GM12878 (cell line): ENCODE measurements around the gene RSPO4. TPM values are rescaled to one million over a fixed set of nuclear protein-coding genes. Genes with fewer than 3 reads are reported as not detected.

ENCODE experiments used
- ATAC-seq: fragments of 200-7000 bp; cut with Tn5 transposase; 3 replicates; pipeline ENCODE4 v1.9.1; 2020; ENCODE audit warnings: mild to moderate bottlenecking, moderate library complexity
- BruUV-seq: library from RNA; stranded (reverse); fragments of 400-500 nt; replicated peaks from 2 replicates; lab custom pipeline; 2021; lab: Mats Ljungman, UMichigan
- CTCF ChIA-PET: fragments of 300-600 bp; sonication (Branson Sonifier 250); formaldehyde crosslinking; extraction: SDS; loops from one replicate; lab custom pipeline; 2021; ENCODE audit warnings: inconsistent platforms; lab: Yijun Ruan, JAX
- POLR2A ChIA-PET: fragments of 350-600 bp; formaldehyde crosslinking; extraction: SDS; loops from one replicate; lab custom pipeline; 2021; ENCODE audit warnings: inconsistent platforms; lab: Charles Lee
- RAD21 ChIA-PET: fragments of 300-600 bp; sonication (Branson Sonifier 250); formaldehyde crosslinking; loops from one replicate; lab custom pipeline; 2023; ENCODE audit warnings: antibody characterized with exemption; ENCODE audit not compliant: unreplicated experiment; lab: Charles Lee
- SMC1A ChIA-PET: fragments of 300-600 bp; sonication (Branson Sonifier 250); formaldehyde crosslinking; loops from one replicate; lab custom pipeline; 2023; ENCODE audit not compliant: unreplicated experiment, uncharacterized antibody; lab: Charles Lee
- DNase-seq: peaks from one replicate; pipeline ENCODE4 v3.0.0-alpha.2; 2011; ENCODE audit warnings: low read depth, low spot score
- FAIRE-seq: peaks from 3 replicates; lab custom pipeline; 2011; peaks lifted over from hg19 to GRCh38; lab: Jason Lieb, UNC
- H2AFZ ChIP-seq: 2 replicates; pipeline ENCODE4 v1.6.0; 2011; ENCODE audit warnings: low read depth, low read length, control low read depth; ENCODE audit not compliant: control insufficient read depth
- H3K27ac ChIP-seq: 2 replicates; pipeline ENCODE4 v1.5.1; 2011; ENCODE audit warnings: control low read depth; ENCODE audit not compliant: control insufficient read depth, insufficient read depth
- H3K27me3 ChIP-seq, 2 experiments: replicated peaks in 1 of 2; 2 replicates each; pipeline versions ENCODE4 v1.6.0 to v1.6.1; 2011; ENCODE audit warnings: low read length in 1 of 2; ENCODE audit not compliant: control insufficient read depth in 2 of 2, insufficient read depth in 2 of 2
- H3K36me3 ChIP-seq, 2 experiments: 2 replicates each; pipeline ENCODE4 v1.5.1; 2011; ENCODE audit warnings: low read length in 1 of 2; ENCODE audit not compliant: control insufficient read depth in 2 of 2, insufficient read depth in 2 of 2
- H3K4me1 ChIP-seq: 2 replicates; pipeline ENCODE4 v1.6.1; 2011; ENCODE audit warnings: mild to moderate bottlenecking, low read length, moderate library complexity, mixed read lengths; ENCODE audit not compliant: control insufficient read depth, insufficient read depth
- H3K4me2 ChIP-seq: 2 replicates; pipeline ENCODE4 v1.6.0; 2011; ENCODE audit warnings: control low read depth; ENCODE audit not compliant: control insufficient read depth, insufficient read depth
- H3K4me3 ChIP-seq: fragments of 200-600 bp; sonication (generic); 2 replicates; pipeline ENCODE4 v1.5.1; 2016
- H3K79me2 ChIP-seq: 2 replicates; pipeline ENCODE4 v1.6.0; 2011; ENCODE audit warnings: low read length; ENCODE audit not compliant: control insufficient read depth, insufficient read depth
- H3K9ac ChIP-seq: 2 replicates; pipeline ENCODE4 v1.8.0; 2011; ENCODE audit warnings: low read length, control low read depth, mixed read lengths; ENCODE audit not compliant: control insufficient read depth, insufficient read depth
- H3K9me3 ChIP-seq: replicated peaks from 3 replicates; pipeline ENCODE4 v1.5.1; 2011; ENCODE audit warnings: mild to moderate bottlenecking, low read length; ENCODE audit not compliant: control insufficient read depth, insufficient read depth
- H4K20me1 ChIP-seq: 2 replicates; pipeline ENCODE4 v1.6.0; 2011; ENCODE audit not compliant: control insufficient read depth, insufficient read depth
- BCL11A ChIP-seq: IDR thresholded peaks from 2 replicates; pipeline ENCODE4 v1.6.1; 2011; ENCODE audit warnings: low read depth, low read length
- LARP7 ChIP-seq: fragments of 450-650 bp; IDR thresholded peaks from 2 replicates; pipeline ENCODE4 v1.6.1; 2017; ENCODE audit warnings: mild to moderate bottlenecking
- RUNX3 ChIP-seq: IDR thresholded peaks from 2 replicates; pipeline ENCODE4 v1.6.1; 2012; ENCODE audit warnings: low read length, inconsistent platforms
- SREBF1 ChIP-seq: IDR thresholded peaks from 2 replicates; pipeline ENCODE4 v1.6.1; 2012; ENCODE audit warnings: mild to moderate bottlenecking, low read length
- WGBS: methylation state at CpG from one replicate; pipeline ENCODE4 v1.1.6; 2016; ENCODE audit warnings: low lambda C conversion rate; ENCODE audit not compliant: insufficient replicate concordance, insufficient coverage; ENCODE audit errors: missing lambda C conversion rate; 5-methylcytosine and 5-hydroxymethylcytosine counted together
- in situ Hi-C: fragments of 300-500 bp; cut with MboI; formaldehyde crosslinking; loops from 9 replicates; pipeline ENCODE4 v1.14.3; 2018; ENCODE audit warnings: mixed read lengths
- intact Hi-C: fragments of 100-400 bp; cut with micrococcal nuclease; formaldehyde crosslinking; loops from one replicate; pipeline ENCODE4 v1.14.2; 2022; ENCODE audit not compliant: unreplicated experiment
- polyA plus RNA-seq, 11 experiments: library from polyadenylated mRNA; depleted of rRNA in 4 of 11; unstranded in 6 of 11; stranded (reverse) in 5 of 11; fragments of >200 nt; fragmentation: Nextera tagmentation in 4 of 11; fragmentation: Illumina TruSeq in 1 of 11; extraction: Ambion mirVana in 4 of 11; extraction: Trizol in 1 of 11; gene quantifications; 1 replicate in 1 of 11; 2 replicates in 10 of 11; pipeline versions ENCODE4 v1.2.1 to v1.2.3, GENCODE V29; 2011 to 2016; ENCODE audit warnings: inconsistent platforms in 2 of 11, missing spikeins in 2 of 11, low read depth in 1 of 11
- total RNA-seq, 4 experiments: library from RNA; depleted of rRNA in 3 of 4; stranded (reverse); fragments of >200 nt in 3 of 4; fragmentation: Illumina TruSeq in 1 of 4; extraction: Trizol in 1 of 4; gene quantifications; 2 replicates each; pipeline versions ENCODE4 v1.2.1 to v1.2.3, GENCODE V29; 2013 to 2021
- TF ChIP-seq, protein P1 (sequence below): IDR thresholded peaks from 2 replicates; pipeline ENCODE4 v1.6.1; 2011; ENCODE audit warnings: low read depth, mild to moderate bottlenecking, low read length, moderate library complexity, borderline replicate concordance; ENCODE audit errors: extremely low read depth
- TF ChIP-seq, protein P2 (sequence below): IDR thresholded peaks from 2 replicates; pipeline ENCODE4 v1.6.1; 2011; ENCODE audit warnings: borderline replicate concordance, low read depth, mild to moderate bottlenecking, moderate library complexity, low read length; ENCODE audit not compliant: insufficient read depth, poor library complexity, severe bottlenecking
- TF ChIP-seq, protein P3 (sequence below): fragments of 450-650 bp; IDR thresholded peaks from 2 replicates; pipeline ENCODE4 v1.6.1; 2014; ENCODE audit warnings: mild to moderate bottlenecking
- TF ChIP-seq, protein P4 (sequence below): fragments of 450-650 bp; IDR thresholded peaks from 2 replicates; pipeline ENCODE4 v1.6.1; 2017; ENCODE audit warnings: mild to moderate bottlenecking, moderate library complexity

The RSPO4 gene
- total and polyA plus RNA-seq, 10 of the 15 experiments (the other 5 are each of a cell fraction or from before 2014, with no cell fraction given) = 0.06 TPM; not detected in 9

DNA sequence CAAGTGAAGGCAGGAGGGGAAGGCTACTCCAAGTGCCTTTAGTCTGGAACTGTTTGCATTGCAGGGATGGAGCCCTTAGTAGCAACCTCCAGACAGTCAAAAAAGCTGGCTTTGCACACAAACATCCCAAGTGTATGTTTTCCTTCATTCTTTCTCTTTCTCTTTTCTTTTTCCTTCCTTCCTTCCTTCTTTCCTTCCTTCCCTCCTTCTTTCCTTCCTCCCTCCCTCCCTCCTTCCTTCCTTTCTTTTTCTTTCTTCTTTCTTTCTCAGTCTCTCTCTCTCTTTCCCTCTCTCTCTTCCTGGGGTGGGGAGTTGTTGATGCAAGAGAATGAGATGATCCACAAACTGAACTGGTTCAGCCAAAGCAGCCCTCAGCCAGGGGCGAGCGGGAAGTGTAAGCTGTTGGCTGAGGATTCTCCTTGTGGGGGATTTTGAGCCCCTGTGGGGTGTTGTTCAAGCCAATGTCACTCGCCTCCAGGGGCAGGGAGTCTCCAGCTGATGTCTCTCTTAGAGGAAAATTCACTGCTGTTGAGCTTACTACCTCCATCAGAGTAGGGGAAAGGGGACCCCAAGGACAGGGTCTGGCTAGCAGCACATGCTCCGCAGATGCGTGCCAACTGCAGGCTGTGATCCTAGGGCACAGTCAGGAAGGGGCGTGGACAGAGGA is 11.7 kb downstream of the RSPO4 start (continued):
- TF ChIP-seq, protein P1, sequence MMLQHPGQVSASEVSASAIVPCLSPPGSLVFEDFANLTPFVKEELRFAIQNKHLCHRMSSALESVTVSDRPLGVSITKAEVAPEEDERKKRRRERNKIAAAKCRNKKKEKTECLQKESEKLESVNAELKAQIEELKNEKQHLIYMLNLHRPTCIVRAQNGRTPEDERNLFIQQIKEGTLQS = no peak
- no peak for TF ChIP-seq RUNX3
- TF ChIP-seq, protein P2, sequence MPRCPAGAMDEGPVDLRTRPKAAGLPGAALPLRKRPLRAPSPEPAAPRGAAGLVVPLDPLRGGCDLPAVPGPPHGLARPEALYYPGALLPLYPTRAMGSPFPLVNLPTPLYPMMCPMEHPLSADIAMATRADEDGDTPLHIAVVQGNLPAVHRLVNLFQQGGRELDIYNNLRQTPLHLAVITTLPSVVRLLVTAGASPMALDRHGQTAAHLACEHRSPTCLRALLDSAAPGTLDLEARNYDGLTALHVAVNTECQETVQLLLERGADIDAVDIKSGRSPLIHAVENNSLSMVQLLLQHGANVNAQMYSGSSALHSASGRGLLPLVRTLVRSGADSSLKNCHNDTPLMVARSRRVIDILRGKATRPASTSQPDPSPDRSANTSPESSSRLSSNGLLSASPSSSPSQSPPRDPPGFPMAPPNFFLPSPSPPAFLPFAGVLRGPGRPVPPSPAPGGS = no peak
- TF ChIP-seq, protein P3, sequence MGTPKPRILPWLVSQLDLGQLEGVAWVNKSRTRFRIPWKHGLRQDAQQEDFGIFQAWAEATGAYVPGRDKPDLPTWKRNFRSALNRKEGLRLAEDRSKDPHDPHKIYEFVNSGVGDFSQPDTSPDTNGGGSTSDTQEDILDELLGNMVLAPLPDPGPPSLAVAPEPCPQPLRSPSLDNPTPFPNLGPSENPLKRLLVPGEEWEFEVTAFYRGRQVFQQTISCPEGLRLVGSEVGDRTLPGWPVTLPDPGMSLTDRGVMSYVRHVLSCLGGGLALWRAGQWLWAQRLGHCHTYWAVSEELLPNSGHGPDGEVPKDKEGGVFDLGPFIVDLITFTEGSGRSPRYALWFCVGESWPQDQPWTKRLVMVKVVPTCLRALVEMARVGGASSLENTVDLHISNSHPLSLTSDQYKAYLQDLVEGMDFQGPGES = no peak

DNA sequence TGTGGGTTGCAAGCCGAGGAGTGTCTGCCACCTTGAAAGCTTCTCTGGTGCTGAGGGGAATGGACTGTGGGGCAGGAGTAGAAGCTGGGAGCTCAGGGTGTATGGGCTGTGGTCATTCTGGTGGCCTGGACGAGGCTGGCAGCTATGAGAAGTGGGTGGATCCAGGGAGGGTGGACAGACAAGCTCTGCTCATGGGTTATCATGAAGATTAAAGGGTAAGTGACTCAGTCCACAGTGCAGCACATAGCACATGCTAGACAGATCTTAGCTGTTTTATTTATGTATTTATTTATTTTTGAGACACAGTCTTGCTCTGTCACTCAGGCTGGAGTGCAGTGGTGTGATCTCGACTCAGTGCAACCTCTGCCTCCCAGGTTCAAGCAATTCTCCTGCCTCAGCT is 13.8 kb downstream of the RSPO4 start:
- ChIA-PET CTCF (no interaction called here), SMC1A (no interaction called here), POLR2A (no interaction called here), RAD21 (no interaction called here)
- no peak for DNase-seq
- H3K27ac ChIP-seq = no peak overlapping the region
- BruUV-seq = no TSS peak
- intact Hi-C loops (no loop called here), in situ Hi-C loops (no loop called here)
- H3K27me3 ChIP-seq = peaks cover 1 to 10% of the 10 kb centered on the region in 2 experiments; a peak in 3 of 4 replicates
- no peak overlapping the region for H3K9ac ChIP-seq
- TF ChIP-seq, protein P4, sequence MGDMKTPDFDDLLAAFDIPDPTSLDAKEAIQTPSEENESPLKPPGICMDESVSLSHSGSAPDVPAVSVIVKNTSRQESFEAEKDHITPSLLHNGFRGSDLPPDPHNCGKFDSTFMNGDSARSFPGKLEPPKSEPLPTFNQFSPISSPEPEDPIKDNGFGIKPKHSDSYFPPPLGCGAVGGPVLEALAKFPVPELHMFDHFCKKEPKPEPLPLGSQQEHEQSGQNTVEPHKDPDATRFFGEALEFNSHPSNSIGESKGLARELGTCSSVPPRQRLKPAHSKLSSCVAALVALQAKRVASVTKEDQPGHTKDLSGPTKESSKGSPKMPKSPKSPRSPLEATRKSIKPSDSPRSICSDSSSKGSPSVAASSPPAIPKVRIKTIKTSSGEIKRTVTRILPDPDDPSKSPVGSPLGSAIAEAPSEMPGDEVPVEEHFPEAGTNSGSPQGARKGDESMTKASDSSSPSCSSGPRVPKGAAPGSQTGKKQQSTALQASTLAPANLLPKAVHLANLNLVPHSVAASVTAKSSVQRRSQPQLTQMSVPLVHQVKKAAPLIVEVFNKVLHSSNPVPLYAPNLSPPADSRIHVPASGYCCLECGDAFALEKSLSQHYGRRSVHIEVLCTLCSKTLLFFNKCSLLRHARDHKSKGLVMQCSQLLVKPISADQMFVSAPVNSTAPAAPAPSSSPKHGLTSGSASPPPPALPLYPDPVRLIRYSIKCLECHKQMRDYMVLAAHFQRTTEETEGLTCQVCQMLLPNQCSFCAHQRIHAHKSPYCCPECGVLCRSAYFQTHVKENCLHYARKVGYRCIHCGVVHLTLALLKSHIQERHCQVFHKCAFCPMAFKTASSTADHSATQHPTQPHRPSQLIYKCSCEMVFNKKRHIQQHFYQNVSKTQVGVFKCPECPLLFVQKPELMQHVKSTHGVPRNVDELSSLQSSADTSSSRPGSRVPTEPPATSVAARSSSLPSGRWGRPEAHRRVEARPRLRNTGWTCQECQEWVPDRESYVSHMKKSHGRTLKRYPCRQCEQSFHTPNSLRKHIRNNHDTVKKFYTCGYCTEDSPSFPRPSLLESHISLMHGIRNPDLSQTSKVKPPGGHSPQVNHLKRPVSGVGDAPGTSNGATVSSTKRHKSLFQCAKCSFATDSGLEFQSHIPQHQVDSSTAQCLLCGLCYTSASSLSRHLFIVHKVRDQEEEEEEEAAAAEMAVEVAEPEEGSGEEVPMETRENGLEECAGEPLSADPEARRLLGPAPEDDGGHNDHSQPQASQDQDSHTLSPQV = no peak
- TF ChIP-seq LARP7 = no peak
- no peak for TF ChIP-seq BCL11A
- no peak for TF ChIP-seq SREBF1
- H3K9me3 ChIP-seq = no peaks in the 10 kb centered on the region
- H3K36me3 ChIP-seq = no peaks in the 10 kb centered on the region
- no peak overlapping the region for H2AFZ ChIP-seq
- H3K4me1 ChIP-seq = no peaks in the 10 kb centered on the region
- ATAC-seq = no peak
- H4K20me1 ChIP-seq = no peaks in the 10 kb centered on the region
- H3K4me3 ChIP-seq = no peak overlapping the region
- FAIRE-seq = no peak
- 0% methylated on average over 3 of the region's 3 CpGs for WGBS
- no peak overlapping the region for H3K4me2 ChIP-seq
- H3K79me2 ChIP-seq = no peaks in the 10 kb centered on the region
